HUES64 (cell line): ENCODE data around the gene LPIN1.
"Not testable (repeated sequence)": the region's sequence is repeated elsewhere in the genome, so short reads cannot be mapped to it uniquely, and the experiment has no call there.

ENCODE experiments used
- H3K27ac ChIP-seq: 2 replicates; pipeline ENCODE4 v1.7.0; 2013; ENCODE audit warnings: low read depth, low read length, inconsistent platforms
- H3K27me3 ChIP-seq: 2 replicates; pipeline ENCODE4 v1.6.1; 2013; ENCODE audit warnings: mild to moderate bottlenecking, low read length; ENCODE audit not compliant: insufficient read depth
- H3K36me3 ChIP-seq: 2 replicates; pipeline ENCODE4 v1.6.1; 2013; ENCODE audit warnings: mild to moderate bottlenecking, low read length; ENCODE audit not compliant: insufficient read depth
- H3K4me1 ChIP-seq: 2 replicates; pipeline ENCODE4 v1.6.1; 2013; ENCODE audit warnings: mild to moderate bottlenecking, low read length, moderate library complexity; ENCODE audit not compliant: insufficient read depth
- H3K4me3 ChIP-seq: 2 replicates; pipeline ENCODE4 v1.5.1; 2013; ENCODE audit warnings: mild to moderate bottlenecking, low read length, moderate library complexity
- H3K9ac ChIP-seq: 2 replicates; pipeline ENCODE4 v1.6.1; 2013; ENCODE audit warnings: mild to moderate bottlenecking, low read depth, low read length
- H3K9me3 ChIP-seq: 2 replicates; pipeline ENCODE4 v1.6.1; 2013; ENCODE audit warnings: low read depth, low read length; ENCODE audit not compliant: insufficient read depth
- WGBS: fragments of 150-250, 120-280 bp; methylation state at CpG from one replicate; pipeline ENCODE4 v1.1.7; 2013; ENCODE audit warnings: missing lambda C conversion rate; 5-methylcytosine and 5-hydroxymethylcytosine counted together

The LPIN1 gene

GRCh38 chr2:11753886-11754699 is 7.7 kb downstream of the LPIN1 start:
- no peak overlapping the region for H3K4me3 ChIP-seq
- peaks cover 7% of the 10 kb centered on the region; the same call in 1 of the 2 replicates for H3K9me3 ChIP-seq
- H3K27ac ChIP-seq = no peak overlapping the region
- no peaks in the 10 kb centered on the region for H3K27me3 ChIP-seq
- H3K36me3 ChIP-seq = no peaks in the 10 kb centered on the region
- no peak overlapping the region for H3K9ac ChIP-seq
- H3K4me1 ChIP-seq = peaks cover 21% of the 10 kb centered on the region
- WGBS = 82% methylated on average over 15 of the region's 15 CpGs

GRCh38 chr2:11754700-11755015 is 8.2 kb downstream of the LPIN1 start:
- H3K27me3 ChIP-seq = no peaks in the 10 kb centered on the region
- H3K4me1 ChIP-seq = peaks cover 20% of the 10 kb centered on the region
- no peak overlapping the region for H3K27ac ChIP-seq
- 50% methylated on average over 2 of the region's 2 CpGs for WGBS
- no peak overlapping the region for H3K9ac ChIP-seq
- H3K9me3 ChIP-seq = peaks cover 7% of the 10 kb centered on the region; the same call in 1 of the 2 replicates
- H3K4me3 ChIP-seq = no peak overlapping the region
- H3K36me3 ChIP-seq = no peaks in the 10 kb centered on the region

- no peaks in the 10 kb centered on the region for H3K36me3 ChIP-seq
- WGBS = 85% methylated on average over 2 of the region's 4 CpGs
- H3K4me3 ChIP-seq = no peak overlapping the region
- H3K4me1 ChIP-seq = peaks cover 8% of the 10 kb centered on the region; the same call in 1 of the 2 replicates
- H3K9me3 ChIP-seq = peaks cover 7% of the 10 kb centered on the region; the same call in 1 of the 2 replicates
- no peaks in the 10 kb centered on the region for H3K27me3 ChIP-seq
- H3K27ac ChIP-seq = no peak overlapping the region
- H3K9ac ChIP-seq = no peak overlapping the region
Measured at GRCh38 chr2:11757101-11757500, 10.7 kb downstream of the LPIN1 start.

- peaks cover 7% of the 10 kb centered on the region; the same call in 1 of the 2 replicates for H3K9me3 ChIP-seq
- H3K4me3 ChIP-seq = no peak overlapping the region
- peaks cover 8% of the 10 kb centered on the region; the same call in 1 of the 2 replicates for H3K4me1 ChIP-seq
- H3K9ac ChIP-seq = no peak overlapping the region
- H3K27me3 ChIP-seq = no peaks in the 10 kb centered on the region
- H3K36me3 ChIP-seq = no peaks in the 10 kb centered on the region
- 92% methylated on average over 4 of the region's 4 CpGs for WGBS
- H3K27ac ChIP-seq = no peak overlapping the region
Measured at GRCh38 chr2:11758187-11758586, 11.8 kb downstream of the LPIN1 start.

- 93% methylated on average over 4 of the region's 4 CpGs for WGBS
- no peak overlapping the region for H3K27ac ChIP-seq
- H3K27me3 ChIP-seq = no peaks in the 10 kb centered on the region
- H3K4me3 ChIP-seq = no peak overlapping the region
- peaks cover 7% of the 10 kb centered on the region; the same call in 1 of the 2 replicates for H3K9me3 ChIP-seq
- no peak overlapping the region for H3K9ac ChIP-seq
- H3K4me1 ChIP-seq = peaks cover 4% of the 10 kb centered on the region; the same call in 1 of the 2 replicates
- no peaks in the 10 kb centered on the region for H3K36me3 ChIP-seq
Measured at GRCh38 chr2:11758647-11759046, 12.2 kb downstream of the LPIN1 start.

GRCh38 chr2:11759182-11759975 is 12.9 kb downstream of the LPIN1 start:
- WGBS = 98% methylated on average over 10 of the region's 32 CpGs
- not testable (repeated sequence) for H3K4me1 ChIP-seq, H3K36me3 ChIP-seq, H3K9ac ChIP-seq, H3K4me3 ChIP-seq, H3K9me3 ChIP-seq, H3K27ac ChIP-seq, H3K27me3 ChIP-seq

GRCh38 chr2:11761259-11761658 is 14.8 kb downstream of the LPIN1 start:
- Histone ChIP-seq H3K27me3 (no peaks in the 10 kb centered on the region), H3K9ac (no peak overlapping the region), H3K4me3 (no peak overlapping the region), H3K4me1 (peaks cover 4% of the 10 kb centered on the region; the same call in 1 of the 2 replicates), H3K9me3 (peaks cover 7% of the 10 kb centered on the region; the same call in 1 of the 2 replicates), H3K36me3 (peaks cover 8% of the 10 kb centered on the region), H3K27ac (no peak overlapping the region)
- 88% methylated on average over 2 of the region's 2 CpGs for WGBS

GRCh38 chr2:11762031-11762430 is 15.6 kb downstream of the LPIN1 start:
- Histone ChIP-seq H3K9me3 (peaks cover 7% of the 10 kb centered on the region; the same call in 1 of the 2 replicates), H3K27ac (no peak overlapping the region), H3K4me3 (no peak overlapping the region), H3K9ac (no peak overlapping the region), H3K4me1 (peaks cover 4% of the 10 kb centered on the region; the same call in 1 of the 2 replicates), H3K36me3 (peaks cover 16% of the 10 kb centered on the region), H3K27me3 (no peaks in the 10 kb centered on the region)
- 98% methylated on average over 13 of the region's 14 CpGs for WGBS

GRCh38 chr2:11762799-11763461 is 16.5 kb downstream of the LPIN1 start:
- H3K4me1 ChIP-seq = no peaks in the 10 kb centered on the region
- no peaks in the 10 kb centered on the region for H3K27me3 ChIP-seq
- WGBS = 91% methylated on average over 20 of the region's 20 CpGs
- H3K4me3 ChIP-seq = no peak overlapping the region
- no peak overlapping the region for H3K27ac ChIP-seq
- peaks cover 7% of the 10 kb centered on the region; the same call in 1 of the 2 replicates for H3K9me3 ChIP-seq
- no peak overlapping the region for H3K9ac ChIP-seq
- H3K36me3 ChIP-seq = peaks cover 22% of the 10 kb centered on the region

- H3K36me3 ChIP-seq = peaks cover 30% of the 10 kb centered on the region
Measured at GRCh38 chr2:11764359-11764758, 17.9 kb downstream of the LPIN1 start.

GRCh38 chr2:11764920-11765319 is 18.5 kb downstream of the LPIN1 start:
- Histone ChIP-seq H3K4me1 (no peaks in the 10 kb centered on the region), H3K4me3 (no peak overlapping the region), H3K9me3 (no peaks in the 10 kb centered on the region), H3K27ac (no peak overlapping the region), H3K36me3 (peaks cover 34% of the 10 kb centered on the region), H3K9ac (no peak overlapping the region), H3K27me3 (no peaks in the 10 kb centered on the region)
- 95% methylated on average over 10 of the region's 10 CpGs for WGBS

More at GRCh38 chr2:11764359-11764758, 17.9 kb downstream of the LPIN1 start:
- Histone ChIP-seq H3K4me3 (no peak overlapping the region), H3K9me3 (no peaks in the 10 kb centered on the region), H3K4me1 (no peaks in the 10 kb centered on the region), H3K9ac (no peak overlapping the region), H3K27me3 (no peaks in the 10 kb centered on the region), H3K27ac (no peak overlapping the region)
- WGBS = 95% methylated on average over 4 of the region's 4 CpGs
